GM12878 (cell line): ENCODE data around the gene PAFAH2. TPM values are rescaled to one million over a fixed set of nuclear protein-coding genes. Genes with fewer than 3 reads are reported as not detected.

Experiments
- ATAC-seq: fragments of 200-7000 bp; cut with Tn5 transposase; 3 replicates; pipeline ENCODE4 v1.9.1; 2020; ENCODE audit warnings: mild to moderate bottlenecking, moderate library complexity
- BruUV-seq: library from RNA; stranded (reverse); fragments of 400-500 nt; replicated peaks from 2 replicates; lab custom pipeline; 2021; lab: Mats Ljungman, UMichigan
- CTCF ChIA-PET: fragments of 300-600 bp; sonication (Branson Sonifier 250); formaldehyde crosslinking; extraction: SDS; loops from one replicate; lab custom pipeline; 2021; ENCODE audit warnings: inconsistent platforms; lab: Yijun Ruan, JAX
- POLR2A ChIA-PET: fragments of 350-600 bp; formaldehyde crosslinking; extraction: SDS; loops from one replicate; lab custom pipeline; 2021; ENCODE audit warnings: inconsistent platforms; lab: Charles Lee
- RAD21 ChIA-PET: fragments of 300-600 bp; sonication (Branson Sonifier 250); formaldehyde crosslinking; loops from one replicate; lab custom pipeline; 2023; ENCODE audit warnings: antibody characterized with exemption; ENCODE audit not compliant: unreplicated experiment; lab: Charles Lee
- SMC1A ChIA-PET: fragments of 300-600 bp; sonication (Branson Sonifier 250); formaldehyde crosslinking; loops from one replicate; lab custom pipeline; 2023; ENCODE audit not compliant: unreplicated experiment, uncharacterized antibody; lab: Charles Lee
- DNase-seq: peaks from one replicate; pipeline ENCODE4 v3.0.0-alpha.2; 2011; ENCODE audit warnings: low read depth, low spot score
- FAIRE-seq: peaks from 3 replicates; lab custom pipeline; 2011; peaks lifted over from hg19 to GRCh38; lab: Jason Lieb, UNC
- H2AFZ ChIP-seq: 2 replicates; pipeline ENCODE4 v1.6.0; 2011; ENCODE audit warnings: low read depth, low read length, control low read depth; ENCODE audit not compliant: control insufficient read depth
- H3K27ac ChIP-seq: 2 replicates; pipeline ENCODE4 v1.5.1; 2011; ENCODE audit warnings: control low read depth; ENCODE audit not compliant: control insufficient read depth, insufficient read depth
- H3K27me3 ChIP-seq, 2 experiments: replicated peaks in 1 of 2; 2 replicates each; pipeline versions ENCODE4 v1.6.0 to v1.6.1; 2011; ENCODE audit warnings: low read length in 1 of 2; ENCODE audit not compliant: control insufficient read depth in 2 of 2, insufficient read depth in 2 of 2
- H3K36me3 ChIP-seq, 2 experiments: 2 replicates each; pipeline ENCODE4 v1.5.1; 2011; ENCODE audit warnings: low read length in 1 of 2; ENCODE audit not compliant: control insufficient read depth in 2 of 2, insufficient read depth in 2 of 2
- H3K4me1 ChIP-seq: 2 replicates; pipeline ENCODE4 v1.6.1; 2011; ENCODE audit warnings: mild to moderate bottlenecking, low read length, moderate library complexity, mixed read lengths; ENCODE audit not compliant: control insufficient read depth, insufficient read depth
- H3K4me2 ChIP-seq: 2 replicates; pipeline ENCODE4 v1.6.0; 2011; ENCODE audit warnings: control low read depth; ENCODE audit not compliant: control insufficient read depth, insufficient read depth
- H3K4me3 ChIP-seq: fragments of 200-600 bp; sonication (generic); 2 replicates; pipeline ENCODE4 v1.5.1; 2016
- H3K79me2 ChIP-seq: 2 replicates; pipeline ENCODE4 v1.6.0; 2011; ENCODE audit warnings: low read length; ENCODE audit not compliant: control insufficient read depth, insufficient read depth
- H3K9ac ChIP-seq: 2 replicates; pipeline ENCODE4 v1.8.0; 2011; ENCODE audit warnings: low read length, control low read depth, mixed read lengths; ENCODE audit not compliant: control insufficient read depth, insufficient read depth
- H3K9me3 ChIP-seq: replicated peaks from 3 replicates; pipeline ENCODE4 v1.5.1; 2011; ENCODE audit warnings: mild to moderate bottlenecking, low read length; ENCODE audit not compliant: control insufficient read depth, insufficient read depth
- H4K20me1 ChIP-seq: 2 replicates; pipeline ENCODE4 v1.6.0; 2011; ENCODE audit not compliant: control insufficient read depth, insufficient read depth
- MEF2A ChIP-seq: IDR thresholded peaks from 2 replicates; pipeline ENCODE4 v1.6.1; 2011; ENCODE audit warnings: low read depth, mild to moderate bottlenecking, low read length, moderate library complexity; ENCODE audit not compliant: insufficient read depth
- TCF12 ChIP-seq: IDR thresholded peaks from 2 replicates; pipeline ENCODE4 v1.6.1; 2011; ENCODE audit warnings: low read depth, mild to moderate bottlenecking, low read length
- WGBS: methylation state at CpG from one replicate; pipeline ENCODE4 v1.1.6; 2016; ENCODE audit warnings: low lambda C conversion rate; ENCODE audit not compliant: insufficient replicate concordance, insufficient coverage; ENCODE audit errors: missing lambda C conversion rate; 5-methylcytosine and 5-hydroxymethylcytosine counted together
- in situ Hi-C: fragments of 300-500 bp; cut with MboI; formaldehyde crosslinking; loops from 9 replicates; pipeline ENCODE4 v1.14.3; 2018; ENCODE audit warnings: mixed read lengths
- intact Hi-C: fragments of 100-400 bp; cut with micrococcal nuclease; formaldehyde crosslinking; loops from one replicate; pipeline ENCODE4 v1.14.2; 2022; ENCODE audit not compliant: unreplicated experiment
- polyA plus RNA-seq, 11 experiments: library from polyadenylated mRNA; depleted of rRNA in 4 of 11; unstranded in 6 of 11; stranded (reverse) in 5 of 11; fragments of >200 nt; fragmentation: Nextera tagmentation in 4 of 11; fragmentation: Illumina TruSeq in 1 of 11; extraction: Ambion mirVana in 4 of 11; extraction: Trizol in 1 of 11; gene quantifications; 1 replicate in 1 of 11; 2 replicates in 10 of 11; pipeline versions ENCODE4 v1.2.1 to v1.2.3, GENCODE V29; 2011 to 2016; ENCODE audit warnings: inconsistent platforms in 2 of 11, missing spikeins in 2 of 11, low read depth in 1 of 11
- total RNA-seq, 4 experiments: library from RNA; depleted of rRNA in 3 of 4; stranded (reverse); fragments of >200 nt in 3 of 4; fragmentation: Illumina TruSeq in 1 of 4; extraction: Trizol in 1 of 4; gene quantifications; 2 replicates each; pipeline versions ENCODE4 v1.2.1 to v1.2.3, GENCODE V29; 2013 to 2021
- TF ChIP-seq, protein P1 (sequence below): IDR thresholded peaks from 2 replicates; pipeline ENCODE4 v1.6.1; 2012; ENCODE audit warnings: improper control_type of control experiment, low read depth, low read length; ENCODE audit not compliant: insufficient replicate concordance

Gene PAFAH2
- total and polyA plus RNA-seq, 10 of the 15 experiments (the other 5 are each of a cell fraction or from before 2014, with no cell fraction given): 3.0 to 9.5 (median 6.5) TPM

- ChIA-PET RAD21 (no interaction called here), CTCF (interaction anchor here (1.4 kb wide), 1 partner anchor 82 kb away, joined by 3 read pairs; no protein-coding TSS in a partner anchor), SMC1A (no interaction called here), POLR2A (no interaction called here)
- Histone ChIP-seq H3K27ac (no peak overlapping the region), H3K27me3 (no peaks in the 10 kb centered on the region), H3K9ac (no peak overlapping the region), H3K9me3 (no peaks in the 10 kb centered on the region), H4K20me1 (no peaks in the 10 kb centered on the region), H3K36me3 (peaks cover 0 to 15% of the 10 kb centered on the region in 2 experiments; a peak in 2 of 4 replicates), H2AFZ (no peak overlapping the region), H3K4me2 (no peak overlapping the region), H3K4me3 (no peak overlapping the region), H3K4me1 (no peaks in the 10 kb centered on the region), H3K79me2 (no peaks in the 10 kb centered on the region)
- DNase-seq: no peak
- in situ Hi-C loops (no loop called here), intact Hi-C loops (no loop called here)
- FAIRE-seq: no peak
- BruUV-seq: no TSS peak
- no peak for TF ChIP-seq MEF2A
- no peak for ATAC-seq
- 80% methylated on average over 2 of the region's 2 CpGs for WGBS
These were observed 19.5 kb downstream of the PAFAH2 start for GRCh38 chr1:25978403-25978802.

DNA sequence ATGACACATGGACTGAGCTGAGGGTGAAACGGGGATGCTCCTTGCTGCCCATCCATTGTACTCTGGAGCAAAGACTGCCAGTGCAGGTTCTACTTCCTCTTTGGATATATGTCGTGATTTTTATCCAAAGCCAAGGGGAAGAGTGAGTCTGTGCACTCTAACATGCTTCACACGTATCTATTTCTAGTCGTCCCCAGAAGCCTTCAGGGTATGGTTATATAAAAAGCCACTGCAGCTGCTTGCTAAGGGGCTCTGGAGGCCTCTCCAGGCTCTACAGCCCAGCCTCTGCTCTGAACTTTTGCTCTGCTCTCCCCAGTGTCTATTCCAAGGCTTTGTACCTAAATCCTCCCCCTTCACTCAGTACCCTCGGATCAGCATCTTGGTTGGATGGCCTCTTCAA is 20.1 kb downstream of the PAFAH2 start:
- POLR2A ChIA-PET: no interaction called here
- TF ChIP-seq, protein P1, sequence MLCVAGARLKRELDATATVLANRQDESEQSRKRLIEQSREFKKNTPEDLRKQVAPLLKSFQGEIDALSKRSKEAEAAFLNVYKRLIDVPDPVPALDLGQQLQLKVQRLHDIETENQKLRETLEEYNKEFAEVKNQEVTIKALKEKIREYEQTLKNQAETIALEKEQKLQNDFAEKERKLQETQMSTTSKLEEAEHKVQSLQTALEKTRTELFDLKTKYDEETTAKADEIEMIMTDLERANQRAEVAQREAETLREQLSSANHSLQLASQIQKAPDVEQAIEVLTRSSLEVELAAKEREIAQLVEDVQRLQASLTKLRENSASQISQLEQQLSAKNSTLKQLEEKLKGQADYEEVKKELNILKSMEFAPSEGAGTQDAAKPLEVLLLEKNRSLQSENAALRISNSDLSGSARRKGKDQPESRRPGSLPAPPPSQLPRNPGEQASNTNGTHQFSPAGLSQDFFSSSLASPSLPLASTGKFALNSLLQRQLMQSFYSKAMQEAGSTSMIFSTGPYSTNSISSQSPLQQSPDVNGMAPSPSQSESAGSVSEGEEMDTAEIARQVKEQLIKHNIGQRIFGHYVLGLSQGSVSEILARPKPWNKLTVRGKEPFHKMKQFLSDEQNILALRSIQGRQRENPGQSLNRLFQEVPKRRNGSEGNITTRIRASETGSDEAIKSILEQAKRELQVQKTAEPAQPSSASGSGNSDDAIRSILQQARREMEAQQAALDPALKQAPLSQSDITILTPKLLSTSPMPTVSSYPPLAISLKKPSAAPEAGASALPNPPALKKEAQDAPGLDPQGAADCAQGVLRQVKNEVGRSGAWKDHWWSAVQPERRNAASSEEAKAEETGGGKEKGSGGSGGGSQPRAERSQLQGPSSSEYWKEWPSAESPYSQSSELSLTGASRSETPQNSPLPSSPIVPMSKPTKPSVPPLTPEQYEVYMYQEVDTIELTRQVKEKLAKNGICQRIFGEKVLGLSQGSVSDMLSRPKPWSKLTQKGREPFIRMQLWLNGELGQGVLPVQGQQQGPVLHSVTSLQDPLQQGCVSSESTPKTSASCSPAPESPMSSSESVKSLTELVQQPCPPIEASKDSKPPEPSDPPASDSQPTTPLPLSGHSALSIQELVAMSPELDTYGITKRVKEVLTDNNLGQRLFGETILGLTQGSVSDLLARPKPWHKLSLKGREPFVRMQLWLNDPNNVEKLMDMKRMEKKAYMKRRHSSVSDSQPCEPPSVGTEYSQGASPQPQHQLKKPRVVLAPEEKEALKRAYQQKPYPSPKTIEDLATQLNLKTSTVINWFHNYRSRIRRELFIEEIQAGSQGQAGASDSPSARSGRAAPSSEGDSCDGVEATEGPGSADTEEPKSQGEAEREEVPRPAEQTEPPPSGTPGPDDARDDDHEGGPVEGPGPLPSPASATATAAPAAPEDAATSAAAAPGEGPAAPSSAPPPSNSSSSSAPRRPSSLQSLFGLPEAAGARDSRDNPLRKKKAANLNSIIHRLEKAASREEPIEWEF: no peak
- no peak for TF ChIP-seq TCF12
- in situ Hi-C loops: no loop called here
- Histone ChIP-seq H3K36me3 (peaks cover 0 to 15% of the 10 kb centered on the region in 2 experiments; a peak in 2 of 4 replicates), H3K9ac (no peak overlapping the region), H2AFZ (no peak overlapping the region), H3K27me3 (no peaks in the 10 kb centered on the region), H3K79me2 (no peaks in the 10 kb centered on the region), H3K4me2 (no peak overlapping the region), H3K4me3 (no peak overlapping the region), H3K4me1 (no peaks in the 10 kb centered on the region), H4K20me1 (no peaks in the 10 kb centered on the region), H3K9me3 (no peaks in the 10 kb centered on the region), H3K27ac (no peak overlapping the region)
- FAIRE-seq: no peak
- WGBS: 73% methylated on average over 5 of the region's 5 CpGs
- SMC1A ChIA-PET: no interaction called here
- no peak for ATAC-seq
- no TSS peak for BruUV-seq
- RAD21 ChIA-PET: no interaction called here
- CTCF ChIA-PET: interaction anchor here (1.4 kb wide), 1 partner anchor 81 kb away, joined by 3 read pairs; no protein-coding TSS in a partner anchor
- no peak for DNase-seq
- intact Hi-C loops: no loop called here
